Omental fat pad (tissue), 4 donors: ENCODE measurements around the gene NSL1. TPM values are rescaled to one million over a fixed set of nuclear protein-coding genes. Genes with fewer than 3 reads are reported as not detected.

ENCODE experiments used
- ATAC-seq: fragments of 150-250 bp; one replicate; pipeline ENCODE4 v1.9.1; 2016; ENCODE audit warnings: mild to moderate bottlenecking, moderate library complexity; ENCODE audit not compliant: low FRiP score
- DNase-seq: peaks from one replicate; pipeline ENCODE4 v3.0.0-alpha.2; 2019; ENCODE audit warnings: low spot score
- CTCF ChIP-seq, 3 donors: fragments of 450-650 bp; IDR thresholded peaks; one replicate each; pipeline ENCODE4 v1.5.1; 2016 to 2017; ENCODE audit warnings: antibody characterized with exemption in 3 of 3, mild to moderate bottlenecking in 3 of 3, moderate library complexity in 2 of 3
- total RNA-seq, 4 donors: library from RNA; depleted of rRNA; stranded (reverse); fragments of >200 nt; gene quantifications; one replicate each; pipeline ENCODE4 v1.1.0, GENCODE V29; 2016

The NSL1 gene
- total RNA-seq, 4 donors from 2014 or later, result 17.8 to 32.2 (median 27.3) TPM

GRCh38 chr1:212752252-212752933, 39.2 kb downstream of the NSL1 start:
- no peak for TF ChIP-seq CTCF (IDR thresholded peaks at IDR 0.05)
- ATAC-seq (peak; percentile 77), DNase-seq (no peak)

GRCh38 chr1:212749821-212750535, 41.6 kb downstream of the NSL1 start:
- ATAC-seq (no peak), DNase-seq (no peak)
- no peak for TF ChIP-seq CTCF (IDR thresholded peaks at IDR 0.05)

- DNase-seq, result no peak
- no peak for ATAC-seq
- TF ChIP-seq CTCF (IDR thresholded peaks at IDR 0.05), result no peak
Observed at GRCh38 chr1:212746546-212746945, 45.0 kb downstream of the NSL1 start.

GRCh38 chr1:212745303-212745702, 46.3 kb downstream of the NSL1 start:
- ATAC-seq (no peak), DNase-seq (no peak)
- no peak for TF ChIP-seq CTCF (IDR thresholded peaks at IDR 0.05)

- no peak for ATAC-seq
- no peak for TF ChIP-seq CTCF (IDR thresholded peaks at IDR 0.05)
- DNase-seq, result no peak
Observed at GRCh38 chr1:212743901-212744475, 47.6 kb downstream of the NSL1 start.

- DNase-seq, result no peak
- no peak for ATAC-seq
- no peak for TF ChIP-seq CTCF (IDR thresholded peaks at IDR 0.05)
Observed at GRCh38 chr1:212738330-212738729, 53.2 kb downstream of the NSL1 start.
